Fibroblast of skin of left biceps (primary cell): ENCODE results near the gene TRIM46.
"Not testable (repeated sequence)": the region's sequence is repeated elsewhere in the genome, so short reads cannot be mapped to it uniquely, and the experiment has no call there.

Experiments used
- DNase-seq, 2 experiments: peaks; one replicate each; pipeline ENCODE4 v3.0.0-alpha.2; 2013; ENCODE audit warnings: low read depth in 2 of 2

The TRIM46 gene

GRCh38 chr1:155186067-155186793 lies 12.6 kb downstream of the TRIM46 start:
- no peak for DNase-seq

GRCh38 chr1:155186794-155187455 lies 13.3 kb downstream of the TRIM46 start:
- no peak for DNase-seq

DNA sequence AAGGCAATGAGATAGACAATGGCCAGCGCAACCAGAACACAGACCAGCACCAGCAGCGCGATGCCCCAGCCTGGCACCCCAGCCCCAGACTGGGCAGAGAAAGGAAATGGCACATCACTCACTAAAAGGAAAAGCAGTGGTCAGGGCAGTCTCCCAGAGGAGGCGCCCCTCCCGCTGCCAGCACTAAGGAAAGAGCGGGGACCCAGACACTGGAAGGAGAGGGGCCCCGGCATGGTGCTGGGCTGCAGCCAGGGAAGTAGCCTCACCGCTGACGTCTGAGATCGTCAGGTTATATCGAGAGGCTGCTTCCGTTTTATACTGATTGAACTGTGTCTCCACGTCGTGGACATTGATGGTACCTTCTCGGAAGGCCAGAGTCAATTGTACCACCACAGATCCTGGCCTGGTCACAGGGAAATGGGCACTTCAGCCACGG lies 13.8 kb downstream of the TRIM46 start:
- DNase-seq, result no peak

GRCh38 chr1:155188268-155188667 lies 14.6 kb downstream of the TRIM46 start:
- no peak for DNase-seq

DNA sequence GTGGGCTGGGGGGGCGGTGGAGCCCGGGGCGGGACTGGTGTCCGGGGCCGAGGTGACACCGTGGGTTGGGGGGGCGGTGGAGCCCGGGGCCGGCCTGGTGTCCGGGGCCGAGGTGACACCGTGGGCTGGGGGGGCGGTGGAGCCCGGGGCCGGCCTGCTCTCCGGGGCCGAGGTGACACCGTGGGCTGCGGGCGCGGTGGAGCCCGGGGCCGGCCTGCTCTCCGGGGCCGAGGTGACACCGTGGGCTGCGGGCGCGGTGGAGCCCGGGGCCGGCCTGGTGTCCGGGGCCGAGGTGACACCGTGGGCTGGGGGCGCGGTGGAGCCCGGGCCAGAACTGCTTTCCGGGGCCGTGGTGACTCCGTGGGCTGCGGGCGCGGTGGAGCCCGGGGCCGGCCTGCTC lies 16.3 kb downstream of the TRIM46 start:
- DNase-seq, result not testable (repeated sequence)

GRCh38 chr1:155191904-155192303 lies 18.3 kb downstream of the TRIM46 start:
- DNase-seq, result no peak

DNA sequence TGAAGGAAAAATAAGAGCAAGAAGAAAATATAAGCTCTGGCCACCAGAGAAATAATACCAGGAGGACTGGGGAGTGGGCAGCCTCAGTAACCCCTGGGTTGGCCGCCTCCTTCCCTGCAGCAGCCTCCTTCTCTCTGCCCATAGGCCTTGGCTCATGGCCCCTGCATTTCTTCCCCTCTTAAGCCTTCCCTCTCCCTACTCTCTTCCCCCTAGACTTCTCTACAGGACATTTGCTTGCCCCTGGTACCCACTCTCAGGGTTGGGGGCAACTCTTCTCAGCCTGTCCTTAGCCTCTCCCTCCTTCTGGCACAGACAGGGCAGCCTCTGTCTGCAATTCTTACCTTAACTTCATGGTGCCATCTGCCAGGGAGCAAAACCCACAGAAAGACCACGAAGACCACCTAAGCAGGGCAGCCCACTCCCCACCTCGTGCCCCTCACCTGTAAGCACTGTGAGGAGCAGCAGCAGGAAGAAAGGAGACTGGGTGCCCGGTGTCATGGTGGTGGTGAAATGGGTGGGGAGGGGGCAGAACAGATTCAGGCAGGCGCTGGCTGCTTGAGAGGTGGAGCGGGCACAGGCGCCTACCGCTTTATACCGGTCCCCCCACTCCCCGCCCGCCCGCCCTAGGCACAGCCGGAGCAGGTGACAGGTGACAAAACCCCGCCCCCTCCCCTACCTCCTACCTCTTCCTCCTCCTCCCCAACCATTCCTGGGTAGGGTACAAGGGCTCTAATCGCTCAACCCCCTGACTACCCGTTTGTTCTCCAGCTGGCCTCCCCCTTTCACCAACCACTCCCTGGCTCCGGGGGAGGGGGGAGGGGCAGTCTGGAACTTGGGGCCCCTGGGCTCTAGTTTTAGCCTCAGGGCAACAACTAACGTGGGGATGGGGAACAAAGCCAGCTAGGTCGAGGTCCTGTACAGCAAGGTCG lies 19.0 kb downstream of the TRIM46 start:
- DNase-seq, result no peak

DNA sequence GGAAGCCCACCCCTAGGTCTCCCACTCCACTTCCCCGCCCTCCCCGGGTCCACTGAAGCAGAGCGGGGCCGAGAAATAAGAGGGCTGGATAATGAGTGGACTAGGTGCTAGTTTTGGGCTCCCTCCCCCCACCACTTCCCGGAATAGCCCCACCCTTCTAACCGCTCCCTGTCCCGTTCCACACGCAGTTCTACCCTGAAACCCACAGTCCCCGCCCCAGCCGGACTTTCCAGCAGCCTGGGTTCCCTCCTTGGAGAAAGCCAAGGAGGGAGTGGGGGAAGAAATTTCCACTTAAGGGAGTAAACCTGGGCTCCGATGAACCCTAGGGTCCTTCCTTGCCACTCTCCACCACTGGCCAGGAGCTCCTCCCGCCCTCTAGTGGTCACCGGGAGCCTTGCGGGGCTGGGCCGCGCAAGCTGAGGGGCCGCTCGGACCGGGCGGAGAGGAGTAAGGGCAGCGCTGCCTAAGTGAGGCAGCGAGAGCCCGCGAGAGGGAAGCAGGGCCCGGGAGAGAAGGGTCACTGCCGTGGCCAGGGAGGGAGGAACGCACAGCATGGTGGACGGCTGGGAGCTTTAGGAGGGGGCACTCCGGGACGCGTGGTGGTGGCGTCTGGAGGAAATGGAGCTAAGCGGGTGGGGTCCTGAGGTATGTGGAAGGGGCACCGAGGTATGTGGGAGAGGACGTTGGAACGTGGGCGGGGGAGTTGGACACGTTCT lies 19.8 kb downstream of the TRIM46 start:
- peak; percentile 78 to 79 for DNase-seq

DNA sequence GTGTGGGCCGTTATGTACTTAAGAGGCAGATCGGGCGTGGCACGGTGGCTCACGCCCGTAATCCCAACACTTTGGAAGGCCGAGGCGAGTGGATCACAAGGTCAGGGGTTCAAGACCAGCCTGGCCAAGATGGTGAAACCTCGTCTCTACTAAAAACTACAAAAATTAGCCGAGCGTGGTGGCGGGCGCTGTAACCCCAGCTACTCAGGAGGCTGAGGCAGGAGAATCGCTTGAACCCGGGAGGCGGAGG lies 20.3 kb downstream of the TRIM46 start:
- not testable (repeated sequence) for DNase-seq

DNA sequence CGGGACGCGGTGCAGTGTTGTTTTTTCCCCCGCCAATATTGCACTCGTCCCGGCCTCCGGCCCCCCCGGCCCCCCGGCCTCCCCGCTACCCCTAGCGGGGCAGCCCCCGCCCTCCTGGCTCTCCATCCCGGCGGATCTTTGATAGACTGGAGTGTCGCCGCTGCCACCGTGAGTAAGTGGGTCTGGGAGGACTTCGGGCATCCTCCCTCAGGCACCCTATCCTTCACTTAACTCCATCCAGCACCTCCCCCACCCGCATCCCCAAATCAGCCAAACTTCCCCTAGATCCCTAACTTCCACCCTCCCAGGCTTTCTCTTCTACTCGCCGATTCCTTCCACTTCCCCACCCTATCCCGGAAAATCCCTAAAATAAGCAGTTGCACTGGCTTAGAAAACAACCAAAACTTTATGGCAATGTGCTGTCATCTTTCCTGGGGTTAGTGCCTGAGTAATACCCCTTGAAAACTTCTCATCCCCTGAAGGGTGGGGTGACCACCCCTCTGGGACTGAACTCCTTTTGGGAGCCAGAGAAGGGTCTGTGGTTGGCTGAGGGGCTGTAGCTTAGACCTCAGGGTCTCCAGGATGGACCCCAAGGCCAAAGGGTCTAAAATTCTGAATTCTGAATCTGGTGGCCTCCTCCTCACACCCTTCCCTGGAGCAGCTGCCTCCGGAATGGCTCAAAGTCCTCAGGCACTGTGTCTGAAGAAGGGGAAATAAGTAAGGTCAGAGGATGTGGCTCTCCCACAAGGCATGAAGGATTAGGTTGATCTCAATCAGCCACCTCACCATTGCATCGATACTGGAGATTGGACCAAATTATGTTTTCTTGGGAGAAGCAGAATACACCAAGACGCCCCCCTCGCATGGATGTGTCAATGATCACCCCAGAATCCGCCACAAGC lies 21.8 kb downstream of the TRIM46 start:
- no peak for DNase-seq

- DNase-seq, result no peak
Observed at GRCh38 chr1:155196103-155196892, 22.6 kb downstream of the TRIM46 start.

GRCh38 chr1:155196893-155197638 lies 23.4 kb downstream of the TRIM46 start:
- no peak for DNase-seq

DNA sequence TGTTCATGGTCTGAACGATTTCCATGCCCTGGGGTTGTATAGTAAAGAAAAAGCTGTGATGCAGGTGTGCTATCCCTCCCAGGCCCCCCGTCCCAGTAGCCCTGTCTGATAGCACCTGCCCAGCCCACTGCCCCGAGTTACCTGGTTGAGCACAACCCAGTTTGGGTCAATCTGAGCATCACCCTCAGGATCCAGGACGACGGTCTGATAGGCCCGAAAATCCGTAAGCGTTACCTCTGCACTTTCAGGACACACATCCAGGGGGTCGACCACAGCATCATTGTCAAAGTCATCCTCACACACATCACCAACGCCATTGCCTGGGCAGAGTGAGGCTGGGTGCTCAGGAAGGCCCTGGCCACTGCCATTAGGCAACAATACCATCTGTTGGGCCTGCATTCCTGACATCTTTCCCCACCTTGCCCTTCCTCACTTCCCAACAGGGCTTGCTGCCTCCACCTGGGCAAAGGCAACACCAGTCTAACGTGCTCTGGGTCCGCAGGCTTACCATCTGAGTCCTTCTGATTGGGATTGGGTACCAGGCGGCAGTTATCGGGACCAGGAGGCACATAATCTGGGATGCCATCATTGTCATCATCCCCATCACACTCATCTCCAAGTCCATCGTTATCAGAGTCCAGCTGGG lies 24.4 kb downstream of the TRIM46 start:
- DNase-seq, result no peak

GRCh38 chr1:155198547-155198906 lies 24.9 kb downstream of the TRIM46 start:
- DNase-seq, result no peak

- DNase-seq, result no peak
Observed at GRCh38 chr1:155199792-155200191, 26.1 kb downstream of the TRIM46 start.

DNA sequence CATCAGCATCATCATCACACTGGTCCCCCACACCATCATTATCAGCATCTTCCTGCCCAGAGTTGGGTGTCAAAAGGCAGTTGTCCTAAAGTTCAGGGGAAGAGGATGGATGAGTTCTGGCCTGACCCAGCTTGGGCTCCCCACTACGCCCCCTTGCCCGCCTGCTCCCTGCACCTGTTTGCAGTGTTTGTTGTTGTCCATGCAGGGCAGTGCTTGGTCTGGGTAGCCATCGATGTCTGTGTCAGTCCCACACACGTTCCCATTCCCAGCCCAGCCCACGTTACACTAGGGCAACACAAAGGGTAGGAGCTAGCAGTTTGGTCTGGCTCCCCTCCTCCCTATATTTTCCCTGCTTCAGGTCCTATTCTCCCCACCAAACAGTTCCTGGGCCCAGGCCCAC lies 27.3 kb downstream of the TRIM46 start:
- DNase-seq, result no peak

DNA sequence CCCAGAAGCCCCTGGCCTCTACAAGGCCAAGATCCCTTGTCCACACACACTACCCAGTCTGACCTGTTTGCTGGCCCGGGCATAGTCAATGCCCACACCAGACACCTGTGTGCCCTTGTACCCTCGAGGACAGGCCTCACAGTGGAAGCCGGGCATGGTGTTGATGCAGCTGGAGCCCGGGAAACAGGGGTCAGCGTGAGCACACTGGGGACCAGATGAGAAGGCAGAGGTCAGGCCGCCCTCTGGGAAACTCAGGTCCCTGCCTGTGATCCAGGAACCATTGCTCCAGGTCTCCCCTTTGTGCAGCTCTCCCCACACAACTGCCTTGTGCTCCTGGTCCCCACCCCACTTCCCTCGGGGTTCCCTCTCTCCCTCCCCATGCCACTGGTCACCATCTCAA lies 28.5 kb downstream of the TRIM46 start:
- no peak for DNase-seq

GRCh38 chr1:155202731-155203515 lies 29.3 kb downstream of the TRIM46 start:
- DNase-seq, result no peak
